Esophagus squamous epithelium (tissue), 4 donors: ENCODE results near the gene SPACA6.
A peak's percentile ranks its signal among the peaks of the same experiment; 100 is the strongest.

Source experiments
- POLR2A ChIP-seq, 4 donors: fragments of 450-650 bp; IDR thresholded peaks; one replicate each; pipeline ENCODE4 v1.6.1; 2017; ENCODE audit warnings: antibody characterized with exemption in 4 of 4, mild to moderate bottlenecking in 4 of 4, moderate library complexity in 3 of 4
- TF ChIP-seq, protein P1 (sequence below), 6 experiments: fragments of 450-650 bp in 4 of 6; fragments of 200-600 bp in 2 of 6; sonication (generic) in 2 of 6; IDR thresholded peaks; one replicate each; pipeline ENCODE4 v1.5.1; 2016 to 2019; ENCODE audit warnings: antibody characterized with exemption in 6 of 6, mild to moderate bottlenecking in 4 of 6, moderate library complexity in 4 of 6

DNA sequence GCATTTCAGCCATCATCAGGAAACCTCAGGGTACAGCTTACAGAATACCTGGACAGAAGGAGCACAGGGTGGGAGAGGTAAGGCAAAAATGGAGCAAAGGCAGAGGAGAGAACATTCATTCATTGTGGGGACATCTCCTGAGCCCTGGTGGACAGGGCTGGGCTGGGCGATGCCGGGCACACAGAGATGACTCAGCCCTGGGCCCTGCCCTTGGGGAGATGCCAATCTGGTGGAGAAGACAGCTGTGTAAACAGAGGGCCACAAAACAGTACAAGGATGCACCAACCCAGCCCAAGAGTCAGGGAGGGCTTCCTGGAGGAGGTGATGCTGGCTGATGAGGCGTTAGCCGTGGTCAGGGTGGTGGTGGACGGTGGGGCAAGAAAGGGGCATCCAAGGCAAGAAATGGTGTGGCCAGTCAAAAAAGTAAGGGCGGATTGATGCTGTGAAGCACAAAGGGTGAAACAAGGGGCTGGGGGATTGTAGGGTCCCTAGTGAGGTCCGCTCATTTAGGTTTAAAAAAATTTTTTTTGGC is 34.3 kb downstream of the SPACA6 start:
- TF ChIP-seq POLR2A (IDR thresholded peaks at IDR 0.05), result no peak
- TF ChIP-seq, protein P1, sequence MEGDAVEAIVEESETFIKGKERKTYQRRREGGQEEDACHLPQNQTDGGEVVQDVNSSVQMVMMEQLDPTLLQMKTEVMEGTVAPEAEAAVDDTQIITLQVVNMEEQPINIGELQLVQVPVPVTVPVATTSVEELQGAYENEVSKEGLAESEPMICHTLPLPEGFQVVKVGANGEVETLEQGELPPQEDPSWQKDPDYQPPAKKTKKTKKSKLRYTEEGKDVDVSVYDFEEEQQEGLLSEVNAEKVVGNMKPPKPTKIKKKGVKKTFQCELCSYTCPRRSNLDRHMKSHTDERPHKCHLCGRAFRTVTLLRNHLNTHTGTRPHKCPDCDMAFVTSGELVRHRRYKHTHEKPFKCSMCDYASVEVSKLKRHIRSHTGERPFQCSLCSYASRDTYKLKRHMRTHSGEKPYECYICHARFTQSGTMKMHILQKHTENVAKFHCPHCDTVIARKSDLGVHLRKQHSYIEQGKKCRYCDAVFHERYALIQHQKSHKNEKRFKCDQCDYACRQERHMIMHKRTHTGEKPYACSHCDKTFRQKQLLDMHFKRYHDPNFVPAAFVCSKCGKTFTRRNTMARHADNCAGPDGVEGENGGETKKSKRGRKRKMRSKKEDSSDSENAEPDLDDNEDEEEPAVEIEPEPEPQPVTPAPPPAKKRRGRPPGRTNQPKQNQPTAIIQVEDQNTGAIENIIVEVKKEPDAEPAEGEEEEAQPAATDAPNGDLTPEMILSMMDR (IDR thresholded peaks at IDR 0.05), result peak in 1 of 6 experiments; percentile 13
